ENCODE measurements around the gene FOXP1. TPM values are rescaled to one million over a fixed set of nuclear protein-coding genes. Genes with fewer than 3 reads are reported as not detected.

Gene FOXP1
- total and polyA plus RNA-seq, 2 of the 13 experiments (the other 11 are each of a cell fraction or from before 2014, with no cell fraction given): 40.4 to 59.0 TPM

- peak; percentile 57; the same call in 1 of the 2 replicates for TF ChIP-seq JUNB (CRISPR knock-in tag; IDR thresholded peaks at IDR 0.05; ENCODE audit: borderline replicate concordance)
- 0 out of 2 replicates have a peak, but pooled peaks have one; percentile 34 for TF ChIP-seq THAP8 (CRISPR knock-in tag; IDR thresholded peaks at IDR 0.05; ENCODE audit: borderline replicate concordance)
- TF ChIP-seq ZBTB14 (CRISPR knock-in tag; IDR thresholded peaks at IDR 0.05): no peak
- TF ChIP-seq RFX1 (IDR thresholded peaks at IDR 0.05): no peak
- no peak for TF ChIP-seq ZNF646 (CRISPR knock-in tag; IDR thresholded peaks at IDR 0.05)
- TF ChIP-seq HHEX (CRISPR knock-in tag; IDR thresholded peaks at IDR 0.05): no peak
- no peak for TF ChIP-seq MATR3 (CRISPR knock-in tag; IDR thresholded peaks at IDR 0.05)
- TF ChIP-seq PRDM15 (CRISPR knock-in tag; IDR thresholded peaks at IDR 0.05): no peak
- TF ChIP-seq SRSF1 (optimal IDR thresholded peaks at IDR 0.05; ENCODE audit: low read depth, low read length): peak; percentile 63
- no peak for TF ChIP-seq ADNP (CRISPR knock-in tag; IDR thresholded peaks at IDR 0.05)
- no peak for TF ChIP-seq GTF2F1 (IDR thresholded peaks at IDR 0.05; ENCODE audit: low read length)
- TF ChIP-seq NPAS2 (CRISPR knock-in tag; IDR thresholded peaks at IDR 0.05; ENCODE audit: borderline replicate concordance): no peak
- no peak for TF ChIP-seq ATAD3A (CRISPR knock-in tag; IDR thresholded peaks at IDR 0.05)
- TF ChIP-seq ZFP62 (CRISPR knock-in tag; IDR thresholded peaks at IDR 0.05): no peak
- TF ChIP-seq ZNF589 (CRISPR knock-in tag; conservative IDR thresholded peaks at IDR 0.05): no peak
- 0 out of 2 replicates have a peak, but pooled peaks have one; percentile 40 for TF ChIP-seq ATF2 (CRISPR knock-in tag; IDR thresholded peaks at IDR 0.05)
Observed at GRCh38 chr3:71582036-71582611, 1.4 kb downstream of the FOXP1 start (continued).
